ENCODE results near the gene TBC1D14. TPM values are rescaled to one million over a fixed set of nuclear protein-coding genes. Genes with fewer than 3 reads are reported as not detected.

TBC1D14 gene
- total and polyA plus RNA-seq, 9 of the 15 experiments (the other 6 are each of a cell fraction or from before 2014, with no cell fraction given), result 2.1 to 59.6 (median 44.8) TPM

DNA sequence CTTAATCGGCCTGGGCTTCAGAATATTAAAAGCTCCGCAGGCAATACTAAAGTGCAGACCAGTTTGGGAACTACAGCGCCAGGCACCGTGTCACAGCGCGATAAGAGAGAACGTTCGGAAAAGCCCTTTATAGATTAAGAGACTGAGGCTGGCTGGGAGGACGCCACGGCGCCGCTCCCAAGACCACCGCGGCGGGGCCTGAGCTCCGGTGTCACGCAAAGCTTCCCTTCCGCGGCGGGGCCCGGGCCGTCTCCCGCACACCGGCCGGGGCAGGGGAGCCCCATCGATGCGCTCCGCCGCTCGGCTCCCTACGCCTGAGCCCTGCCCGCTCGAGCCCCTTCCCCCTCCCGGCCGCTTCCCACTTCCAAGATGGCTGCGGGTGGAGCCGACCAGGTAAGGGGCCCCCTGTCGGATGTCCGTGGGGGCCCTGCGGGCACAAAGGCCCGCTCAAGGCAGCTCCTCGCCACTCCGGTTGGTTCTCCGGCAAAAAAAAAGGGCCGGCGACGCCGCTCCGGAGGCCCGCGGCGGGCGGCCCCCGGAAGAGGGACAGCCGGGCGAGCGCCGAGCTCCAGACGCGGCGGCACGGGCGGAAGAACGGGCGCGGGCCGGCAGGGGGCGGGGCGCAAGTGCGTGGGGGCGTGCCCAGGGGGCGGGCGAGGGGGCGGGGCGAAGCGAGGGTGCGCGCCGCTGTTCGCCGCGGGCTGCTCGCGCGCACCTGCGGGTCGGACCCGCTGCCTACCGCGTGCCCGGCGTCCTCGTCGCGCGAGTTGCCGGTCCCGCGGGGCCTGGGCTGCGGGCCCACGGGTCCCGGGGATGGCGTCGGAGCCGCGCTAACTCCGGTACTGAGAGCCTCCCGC lies at the start of gene TBC1D14 (continued):
- TF ChIP-seq RBM39 (optimal IDR thresholded peaks at IDR 0.05; ENCODE audit: low read depth, low read length) (no peak), NEUROD1 (IDR thresholded peaks at IDR 0.05; ENCODE audit: borderline replicate concordance, low read depth, low read length, partially characterized antibody) (peak; percentile 77), ZNF507 (tag; conservative IDR thresholded peaks at IDR 0.05) (no peak), ZNF224 (CRISPR knock-in tag; IDR thresholded peaks at IDR 0.05) (no peak), AFF1 (IDR thresholded peaks at IDR 0.05; ENCODE audit: low read depth in 1 of 2, partially characterized antibody in 2 of 2) (no peak), VEZF1 (CRISPR knock-in tag; IDR thresholded peaks at IDR 0.05) (peak; percentile 95), KDM5B (IDR thresholded peaks at IDR 0.05; ENCODE audit: insufficient replicate concordance, low read depth, low read length) (no peak), BACH1 (tag; IDR thresholded peaks at IDR 0.05) (no peak), ZNF184 (CRISPR knock-in tag; IDR thresholded peaks at IDR 0.05) (no peak), ZNF263 (CRISPR knock-in tag; IDR thresholded peaks at IDR 0.05; ENCODE audit: borderline replicate concordance) (0 out of 2 replicates have a peak, but pooled peaks have one; percentile 32), ARNT (IDR thresholded peaks at IDR 0.05) (no peak)
- TF ChIP-seq, protein P1, sequence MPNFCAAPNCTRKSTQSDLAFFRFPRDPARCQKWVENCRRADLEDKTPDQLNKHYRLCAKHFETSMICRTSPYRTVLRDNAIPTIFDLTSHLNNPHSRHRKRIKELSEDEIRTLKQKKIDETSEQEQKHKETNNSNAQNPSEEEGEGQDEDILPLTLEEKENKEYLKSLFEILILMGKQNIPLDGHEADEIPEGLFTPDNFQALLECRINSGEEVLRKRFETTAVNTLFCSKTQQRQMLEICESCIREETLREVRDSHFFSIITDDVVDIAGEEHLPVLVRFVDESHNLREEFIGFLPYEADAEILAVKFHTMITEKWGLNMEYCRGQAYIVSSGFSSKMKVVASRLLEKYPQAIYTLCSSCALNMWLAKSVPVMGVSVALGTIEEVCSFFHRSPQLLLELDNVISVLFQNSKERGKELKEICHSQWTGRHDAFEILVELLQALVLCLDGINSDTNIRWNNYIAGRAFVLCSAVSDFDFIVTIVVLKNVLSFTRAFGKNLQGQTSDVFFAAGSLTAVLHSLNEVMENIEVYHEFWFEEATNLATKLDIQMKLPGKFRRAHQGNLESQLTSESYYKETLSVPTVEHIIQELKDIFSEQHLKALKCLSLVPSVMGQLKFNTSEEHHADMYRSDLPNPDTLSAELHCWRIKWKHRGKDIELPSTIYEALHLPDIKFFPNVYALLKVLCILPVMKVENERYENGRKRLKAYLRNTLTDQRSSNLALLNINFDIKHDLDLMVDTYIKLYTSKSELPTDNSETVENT (CRISPR knock-in tag; IDR thresholded peaks at IDR 0.05), result peak; percentile 63; the same call in 1 of the 2 replicates
- TF ChIP-seq, protein P2, sequence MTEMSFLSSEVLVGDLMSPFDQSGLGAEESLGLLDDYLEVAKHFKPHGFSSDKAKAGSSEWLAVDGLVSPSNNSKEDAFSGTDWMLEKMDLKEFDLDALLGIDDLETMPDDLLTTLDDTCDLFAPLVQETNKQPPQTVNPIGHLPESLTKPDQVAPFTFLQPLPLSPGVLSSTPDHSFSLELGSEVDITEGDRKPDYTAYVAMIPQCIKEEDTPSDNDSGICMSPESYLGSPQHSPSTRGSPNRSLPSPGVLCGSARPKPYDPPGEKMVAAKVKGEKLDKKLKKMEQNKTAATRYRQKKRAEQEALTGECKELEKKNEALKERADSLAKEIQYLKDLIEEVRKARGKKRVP (CRISPR knock-in tag; IDR thresholded peaks at IDR 0.05), result no peak
- TF ChIP-seq, protein P3, sequence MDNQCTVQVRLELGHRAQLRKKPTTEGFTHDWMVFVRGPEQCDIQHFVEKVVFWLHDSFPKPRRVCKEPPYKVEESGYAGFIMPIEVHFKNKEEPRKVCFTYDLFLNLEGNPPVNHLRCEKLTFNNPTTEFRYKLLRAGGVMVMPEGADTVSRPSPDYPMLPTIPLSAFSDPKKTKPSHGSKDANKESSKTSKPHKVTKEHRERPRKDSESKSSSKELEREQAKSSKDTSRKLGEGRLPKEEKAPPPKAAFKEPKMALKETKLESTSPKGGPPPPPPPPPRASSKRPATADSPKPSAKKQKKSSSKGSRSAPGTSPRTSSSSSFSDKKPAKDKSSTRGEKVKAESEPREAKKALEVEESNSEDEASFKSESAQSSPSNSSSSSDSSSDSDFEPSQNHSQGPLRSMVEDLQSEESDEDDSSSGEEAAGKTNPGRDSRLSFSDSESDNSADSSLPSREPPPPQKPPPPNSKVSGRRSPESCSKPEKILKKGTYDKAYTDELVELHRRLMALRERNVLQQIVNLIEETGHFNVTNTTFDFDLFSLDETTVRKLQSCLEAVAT (IDR thresholded peaks at IDR 0.05), result peak in 1 of 2 experiments; percentile 100; a peak in 2 of 4 replicates

Data from K562 (cell line).